Hepatocyte (in vitro differentiated cells): ENCODE data around the gene LDB2. TPM values are rescaled to one million over a fixed set of nuclear protein-coding genes. Genes with fewer than 3 reads are reported as not detected.

Experiments
- DNase-seq: peaks from one replicate; pipeline ENCODE4 v3.0.0-alpha.2; 2016; ENCODE audit warnings: low spot score
- H2AFZ ChIP-seq: fragments of 200-600 bp; sonication (generic); 2 replicates; pipeline ENCODE4 v1.6.0; 2016; ENCODE audit warnings: antibody characterized with exemption, mild to moderate bottlenecking
- H3K27ac ChIP-seq: fragments of 200-600 bp; sonication (generic); 2 replicates; pipeline ENCODE4 v1.5.1; 2016; ENCODE audit warnings: mild to moderate bottlenecking
- H3K27me3 ChIP-seq: fragments of 200-600 bp; sonication (generic); 2 replicates; pipeline ENCODE4 v1.6.1; 2016
- H3K36me3 ChIP-seq: fragments of 200-600 bp; sonication (generic); replicated peaks from 2 replicates; pipeline ENCODE4 v1.5.1; 2016; ENCODE audit warnings: low read depth; ENCODE audit not compliant: insufficient read depth
- H3K4me1 ChIP-seq: fragments of 200-600 bp; sonication (generic); 2 replicates; pipeline ENCODE4 v1.5.1; 2016; ENCODE audit warnings: mild to moderate bottlenecking, moderate library complexity; ENCODE audit not compliant: insufficient read depth
- H3K4me2 ChIP-seq: fragments of 200-600 bp; sonication (generic); 2 replicates; pipeline ENCODE4 v1.6.0; 2016
- H3K4me3 ChIP-seq: fragments of 200-600 bp; sonication (generic); 2 replicates; pipeline ENCODE4 v1.5.1; 2016; ENCODE audit warnings: mild to moderate bottlenecking
- H3K79me2 ChIP-seq: fragments of 200-600 bp; sonication (generic); 2 replicates; pipeline ENCODE4 v1.6.0; 2017; ENCODE audit warnings: mild to moderate bottlenecking
- H3K9me2 ChIP-seq: fragments of 200-600 bp; sonication (generic); replicated peaks from 2 replicates; pipeline ENCODE4 v1.6.0; 2017; ENCODE audit warnings: mild to moderate bottlenecking; ENCODE audit not compliant: insufficient read depth
- H3K9me3 ChIP-seq: fragments of 200-600 bp; sonication (generic); 2 replicates; pipeline ENCODE4 v1.5.1; 2016; ENCODE audit warnings: low read depth, mild to moderate bottlenecking
- H4K20me1 ChIP-seq: fragments of 200-600 bp; sonication (generic); 2 replicates; pipeline ENCODE4 v1.6.0; 2016; ENCODE audit warnings: mild to moderate bottlenecking; ENCODE audit not compliant: insufficient read depth, poor library complexity, severe bottlenecking
- EZH2 ChIP-seq: fragments of 200-600 bp; sonication (generic); IDR thresholded peaks from 2 replicates; pipeline ENCODE4 v1.6.1; 2016; ENCODE audit warnings: antibody characterized with exemption, mild to moderate bottlenecking, borderline replicate concordance
- EZH2phosphoT487 ChIP-seq: fragments of 200-600 bp; sonication (generic); IDR thresholded peaks from one replicate; pipeline ENCODE4 v1.6.1; 2018; ENCODE audit warnings: antibody characterized with exemption, mild to moderate bottlenecking, low read depth, moderate library complexity; ENCODE audit not compliant: unreplicated experiment, severe bottlenecking
- WGBS: methylation state at CpG from one replicate; pipeline ENCODE4 v1.1.6; 2016; ENCODE audit warnings: low lambda C conversion rate; ENCODE audit errors: missing lambda C conversion rate; 5-methylcytosine and 5-hydroxymethylcytosine counted together
- polyA plus RNA-seq: library from polyadenylated mRNA; unstranded; fragments of >200 nt; fragmentation: Nextera tagmentation; extraction: Ambion mirVana; gene quantifications from 2 replicates; pipeline ENCODE4 v1.2.1, GENCODE V29; 2016
- total RNA-seq: library from RNA; depleted of rRNA; stranded (reverse); fragments of >200 nt; gene quantifications from 2 replicates; pipeline ENCODE4 v1.2.3, GENCODE V29; 2014
- TF ChIP-seq, protein P1 (sequence below): fragments of 200-600 bp; sonication (generic); IDR thresholded peaks from 2 replicates; pipeline ENCODE4 v1.5.1; 2016; ENCODE audit warnings: antibody characterized with exemption, mild to moderate bottlenecking; ENCODE audit not compliant: poor library complexity

LDB2 gene
- total and polyA plus RNA-seq, 2 experiments from 2014 or later = 8.7 to 20.3 TPM

DNA sequence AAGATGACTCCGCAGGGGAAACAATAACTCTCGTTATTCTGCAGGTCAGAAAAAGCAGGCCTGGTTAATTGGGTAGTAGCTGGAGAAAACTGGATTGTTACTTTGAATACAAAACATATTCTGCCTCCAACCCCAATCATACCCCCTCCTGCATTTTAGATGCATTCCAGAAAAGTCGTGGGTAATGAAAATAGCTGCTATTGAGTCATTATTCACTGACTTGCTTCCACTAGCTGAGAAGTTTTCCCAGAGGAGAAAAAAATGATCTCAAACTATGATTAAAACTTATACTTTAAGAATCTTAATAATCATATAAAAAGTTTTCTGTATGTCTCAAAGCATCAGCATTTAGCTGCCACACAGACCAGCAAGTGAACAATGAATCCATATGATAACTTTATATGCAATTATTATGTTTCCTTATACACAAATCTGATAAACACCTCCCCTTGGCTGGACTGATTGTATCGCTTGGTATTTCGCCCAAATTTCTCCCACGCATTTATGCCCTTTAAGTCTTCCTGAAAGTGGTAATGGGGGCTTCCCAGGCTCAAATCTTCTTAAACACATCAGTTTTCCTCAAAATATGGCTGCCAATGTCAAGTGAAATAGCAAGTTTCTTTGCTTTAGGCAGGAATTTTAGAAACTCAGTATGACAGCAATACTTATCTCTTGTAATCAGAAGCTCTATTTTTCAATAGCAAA lies 181.0 kb downstream of the LDB2 start:
- no peak for DNase-seq
- TF ChIP-seq EZH2phosphoT487 = no peak
- H3K4me1 ChIP-seq = peaks cover 7% of the 10 kb centered on the region
- no peaks in the 10 kb centered on the region for H3K9me2 ChIP-seq
- no peaks in the 10 kb centered on the region for H3K9me3 ChIP-seq
- no peaks in the 10 kb centered on the region for H3K36me3 ChIP-seq
- H3K27me3 ChIP-seq = no peaks in the 10 kb centered on the region
- H3K4me3 ChIP-seq = no peak overlapping the region
- H3K27ac ChIP-seq = no peak overlapping the region
- no peak overlapping the region for H3K4me2 ChIP-seq
- no peaks in the 10 kb centered on the region for H3K79me2 ChIP-seq
- H4K20me1 ChIP-seq = no peaks in the 10 kb centered on the region
- no peak overlapping the region for H2AFZ ChIP-seq
- 82% methylated on average over 6 of the region's 6 CpGs for WGBS

DNA sequence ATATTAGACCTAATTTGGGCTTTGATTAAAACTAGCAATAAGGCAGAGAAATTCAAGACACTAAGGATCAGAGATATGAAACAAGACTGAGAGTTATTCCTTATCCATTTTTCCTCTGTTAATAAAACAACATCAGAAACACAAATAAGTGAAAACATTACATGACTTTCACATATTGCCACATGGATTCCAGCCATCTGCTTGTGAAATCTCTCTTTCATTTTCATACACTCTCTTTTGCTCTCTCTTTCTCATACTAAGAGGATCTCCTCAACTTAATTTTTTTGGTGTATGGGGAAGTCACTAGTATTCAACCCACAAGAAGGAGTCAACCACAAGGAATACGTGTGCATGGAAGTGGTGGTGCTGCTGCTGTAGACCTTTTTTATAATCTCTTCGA lies 183.0 kb downstream of the LDB2 start:
- 93% methylated on average over 2 of the region's 2 CpGs for WGBS
- no peak for DNase-seq
- no peak overlapping the region for H3K4me2 ChIP-seq

DNA sequence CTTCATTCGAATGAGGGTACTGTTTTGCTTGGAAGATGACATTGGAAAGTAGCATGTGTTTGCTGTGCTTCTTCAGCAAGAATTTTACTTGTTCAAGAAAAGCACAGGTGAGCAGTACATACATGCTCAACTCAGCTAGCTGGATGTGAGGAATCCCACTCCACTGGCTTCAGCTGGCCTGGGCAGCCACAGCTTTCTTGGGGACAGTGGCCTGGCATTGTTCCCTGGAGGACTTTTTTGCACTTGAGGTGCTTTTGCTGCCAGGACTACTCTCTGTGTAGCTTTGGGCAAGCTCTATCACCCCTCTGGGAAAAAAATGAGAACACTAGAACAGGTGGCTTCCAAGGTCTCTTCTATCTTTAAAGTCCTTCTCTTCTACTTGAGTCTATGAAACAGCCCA lies 184.3 kb downstream of the LDB2 start:
- H3K4me3 ChIP-seq = no peak overlapping the region
- no peak overlapping the region for H2AFZ ChIP-seq
- DNase-seq = no peak
- H3K4me2 ChIP-seq = no peak overlapping the region
- H3K36me3 ChIP-seq = no peaks in the 10 kb centered on the region
- H3K9me3 ChIP-seq = no peaks in the 10 kb centered on the region
- TF ChIP-seq EZH2phosphoT487 = no peak
- WGBS = 89% methylated on average over 1 of the region's 1 CpG
- no peaks in the 10 kb centered on the region for H4K20me1 ChIP-seq
- H3K9me2 ChIP-seq = no peaks in the 10 kb centered on the region
- no peaks in the 10 kb centered on the region for H3K79me2 ChIP-seq
- no peaks in the 10 kb centered on the region for H3K27me3 ChIP-seq
- no peak overlapping the region for H3K27ac ChIP-seq
- no peaks in the 10 kb centered on the region for H3K4me1 ChIP-seq

More for the DNA sequence above, 183.0 kb downstream of the LDB2 start:
- no peak overlapping the region for H3K4me3 ChIP-seq
- H3K27ac ChIP-seq = no peak overlapping the region
- H3K9me2 ChIP-seq = no peaks in the 10 kb centered on the region
- H3K79me2 ChIP-seq = no peaks in the 10 kb centered on the region
- no peaks in the 10 kb centered on the region for H3K4me1 ChIP-seq
- H3K27me3 ChIP-seq = no peaks in the 10 kb centered on the region
- H4K20me1 ChIP-seq = no peaks in the 10 kb centered on the region
- H2AFZ ChIP-seq = no peak overlapping the region
- H3K36me3 ChIP-seq = no peaks in the 10 kb centered on the region
- TF ChIP-seq, protein P1, sequence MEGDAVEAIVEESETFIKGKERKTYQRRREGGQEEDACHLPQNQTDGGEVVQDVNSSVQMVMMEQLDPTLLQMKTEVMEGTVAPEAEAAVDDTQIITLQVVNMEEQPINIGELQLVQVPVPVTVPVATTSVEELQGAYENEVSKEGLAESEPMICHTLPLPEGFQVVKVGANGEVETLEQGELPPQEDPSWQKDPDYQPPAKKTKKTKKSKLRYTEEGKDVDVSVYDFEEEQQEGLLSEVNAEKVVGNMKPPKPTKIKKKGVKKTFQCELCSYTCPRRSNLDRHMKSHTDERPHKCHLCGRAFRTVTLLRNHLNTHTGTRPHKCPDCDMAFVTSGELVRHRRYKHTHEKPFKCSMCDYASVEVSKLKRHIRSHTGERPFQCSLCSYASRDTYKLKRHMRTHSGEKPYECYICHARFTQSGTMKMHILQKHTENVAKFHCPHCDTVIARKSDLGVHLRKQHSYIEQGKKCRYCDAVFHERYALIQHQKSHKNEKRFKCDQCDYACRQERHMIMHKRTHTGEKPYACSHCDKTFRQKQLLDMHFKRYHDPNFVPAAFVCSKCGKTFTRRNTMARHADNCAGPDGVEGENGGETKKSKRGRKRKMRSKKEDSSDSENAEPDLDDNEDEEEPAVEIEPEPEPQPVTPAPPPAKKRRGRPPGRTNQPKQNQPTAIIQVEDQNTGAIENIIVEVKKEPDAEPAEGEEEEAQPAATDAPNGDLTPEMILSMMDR = no peak
- no peaks in the 10 kb centered on the region for H3K9me3 ChIP-seq

DNA sequence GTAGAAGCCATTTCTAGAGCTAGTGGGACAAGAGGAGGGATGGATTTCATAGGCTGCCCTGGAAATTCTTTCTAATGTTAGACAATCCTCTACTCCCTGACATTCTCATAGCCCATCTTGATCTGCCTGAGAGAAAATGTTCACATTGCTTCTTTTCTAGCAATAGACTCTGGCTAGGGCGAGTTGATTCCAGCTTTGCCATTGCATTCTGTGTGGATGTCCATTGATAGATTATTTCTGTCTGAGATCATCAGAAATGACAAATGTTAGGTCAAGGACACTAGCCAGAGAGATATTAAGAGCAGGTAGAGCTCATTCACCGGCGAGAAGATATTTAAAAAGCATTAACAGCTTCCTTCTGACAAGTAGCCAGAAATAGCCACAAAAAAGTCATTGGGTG lies 184.7 kb downstream of the LDB2 start:
- no peaks in the 10 kb centered on the region for H3K27me3 ChIP-seq
- H3K36me3 ChIP-seq = no peaks in the 10 kb centered on the region
- H3K27ac ChIP-seq = no peak overlapping the region
- H3K4me3 ChIP-seq = no peak overlapping the region
- H4K20me1 ChIP-seq = no peaks in the 10 kb centered on the region
- no peaks in the 10 kb centered on the region for H3K9me3 ChIP-seq
- no peak overlapping the region for H2AFZ ChIP-seq
- no peaks in the 10 kb centered on the region for H3K9me2 ChIP-seq
- TF ChIP-seq EZH2phosphoT487 = no peak
- TF ChIP-seq, protein P1 = no peak
- TF ChIP-seq EZH2 = no peak
- H3K79me2 ChIP-seq = no peaks in the 10 kb centered on the region
- no peaks in the 10 kb centered on the region for H3K4me1 ChIP-seq
- 95% methylated on average over 3 of the region's 3 CpGs for WGBS
- H3K4me2 ChIP-seq = no peak overlapping the region
- DNase-seq = no peak
